Muscle layer of colon (tissue), 2 donors: ENCODE measurements around the gene NDE1.
A peak's percentile ranks its signal among the peaks of the same experiment; 100 is the strongest.
"Not testable (repeated sequence)": the region's sequence is repeated elsewhere in the genome, so short reads cannot be mapped to it uniquely, and the experiment has no call there.

ENCODE experiments used
- H3K27ac ChIP-seq: one replicate; pipeline ENCODE4 v1.7.0; 2013; ENCODE audit warnings: low read depth, mild to moderate bottlenecking, low read length, moderate library complexity
- H3K27me3 ChIP-seq, 2 donors: one replicate each; pipeline ENCODE4 v1.7.0; 2013; ENCODE audit warnings: low read length in 2 of 2, mild to moderate bottlenecking in 2 of 2; ENCODE audit not compliant: insufficient read depth in 2 of 2, control insufficient read depth in 1 of 2
- H3K36me3 ChIP-seq: one replicate; pipeline ENCODE4 v1.7.0; 2013; ENCODE audit warnings: mild to moderate bottlenecking, low read length; ENCODE audit not compliant: insufficient read depth
- H3K4me1 ChIP-seq: one replicate; pipeline ENCODE4 v1.7.0; 2013; ENCODE audit warnings: mild to moderate bottlenecking, low read length; ENCODE audit not compliant: insufficient read depth
- H3K4me3 ChIP-seq, 2 donors: one replicate each; pipeline ENCODE4 v1.7.0; 2013; ENCODE audit warnings: low read length in 2 of 2, low read depth in 1 of 2, mild to moderate bottlenecking in 1 of 2, moderate library complexity in 1 of 2
- H3K9ac ChIP-seq: one replicate; pipeline ENCODE4 v1.7.0; 2013; ENCODE audit warnings: low read length
- H3K9me3 ChIP-seq: one replicate; pipeline ENCODE4 v1.7.0; 2013; ENCODE audit warnings: mild to moderate bottlenecking, low read length
- donor health status: abdominal sarcoma.
- donor health status: Adenocarcinoma of cecum.

NDE1 gene

GRCh38 chr16:15644962-15645465, 5.0 kb upstream of the NDE1 start:
- H3K9me3 ChIP-seq, H3K27me3 ChIP-seq, H3K4me3 ChIP-seq, H3K36me3 ChIP-seq, H3K9ac ChIP-seq, H3K27ac ChIP-seq: not testable (repeated sequence)
- H3K4me1 ChIP-seq, result peaks cover 33% of the 10 kb centered on the region

GRCh38 chr16:15646557-15647293, 3.3 kb upstream of the NDE1 start:
- H3K36me3 ChIP-seq, H3K4me3 ChIP-seq, H3K27ac ChIP-seq, H3K9me3 ChIP-seq, H3K27me3 ChIP-seq, H3K9ac ChIP-seq: not testable (repeated sequence)
- H3K4me1 ChIP-seq, result peaks cover 24% of the 10 kb centered on the region

GRCh38 chr16:15647294-15648014, 2.6 kb upstream of the NDE1 start:
- H3K27me3 ChIP-seq, result no peaks in the 10 kb centered on the region
- no peaks in the 10 kb centered on the region for H3K36me3 ChIP-seq
- no peaks in the 10 kb centered on the region for H3K9me3 ChIP-seq
- no peak overlapping the region for H3K27ac ChIP-seq
- peaks cover 21% of the 10 kb centered on the region for H3K4me1 ChIP-seq
- no peak overlapping the region for H3K4me3 ChIP-seq
- H3K9ac ChIP-seq, result no peak overlapping the region

GRCh38 chr16:15648135-15648730, 1.8 kb upstream of the NDE1 start:
- no peaks in the 10 kb centered on the region for H3K9me3 ChIP-seq
- H3K36me3 ChIP-seq, result no peaks in the 10 kb centered on the region
- no peak overlapping the region for H3K4me3 ChIP-seq
- H3K27me3 ChIP-seq, result no peaks in the 10 kb centered on the region
- peaks cover 28% of the 10 kb centered on the region for H3K4me1 ChIP-seq
- no peak overlapping the region for H3K9ac ChIP-seq
- H3K27ac ChIP-seq, result no peak overlapping the region

- Histone ChIP-seq H3K4me1 (peaks cover 30% of the 10 kb centered on the region), H3K4me3 (peak overlapping the region in 1 of 2 donors; percentile 58), H3K27ac (peak overlapping the region; percentile 95), H3K9ac (peak overlapping the region; percentile 27)
- H3K9me3 ChIP-seq, H3K36me3 ChIP-seq, H3K27me3 ChIP-seq: not testable (repeated sequence)
Measured at GRCh38 chr16:15649311-15649710, 734 bp upstream of the NDE1 start.

GRCh38 chr16:15649727-15650018, 372 bp upstream of the NDE1 start:
- Histone ChIP-seq H3K4me1 (peaks cover 30% of the 10 kb centered on the region), H3K27me3 (no peaks in the 10 kb centered on the region), H3K4me3 (peak overlapping the region in 1 of 2 donors; percentile 58), H3K9me3 (no peaks in the 10 kb centered on the region), H3K9ac (peak overlapping the region; percentile 27), H3K36me3 (no peaks in the 10 kb centered on the region), H3K27ac (peak overlapping the region; percentile 95)

GRCh38 chr16:15650698-15651171, 690 bp downstream of the NDE1 start:
- H3K36me3 ChIP-seq, result no peaks in the 10 kb centered on the region
- peak overlapping the region; percentile 81 to 94 for H3K4me3 ChIP-seq
- peaks cover 30% of the 10 kb centered on the region for H3K4me1 ChIP-seq
- no peaks in the 10 kb centered on the region for H3K9me3 ChIP-seq
- peak overlapping the region; percentile 95 for H3K27ac ChIP-seq
- no peaks in the 10 kb centered on the region for H3K27me3 ChIP-seq
- H3K9ac ChIP-seq, result peak overlapping the region; percentile 74

- Histone ChIP-seq H3K9ac (no peak overlapping the region), H3K4me3 (no peak overlapping the region), H3K36me3 (no peaks in the 10 kb centered on the region)
Measured at GRCh38 chr16:15652293-15653001, 2.4 kb downstream of the NDE1 start.

GRCh38 chr16:15653227-15653626, 3.2 kb downstream of the NDE1 start:
- no peaks in the 10 kb centered on the region for H3K27me3 ChIP-seq
- H3K27ac ChIP-seq, result peak overlapping the region; percentile 47
- peaks cover 30% of the 10 kb centered on the region for H3K4me1 ChIP-seq
- H3K36me3 ChIP-seq, result no peaks in the 10 kb centered on the region
- H3K9ac ChIP-seq, result no peak overlapping the region
- no peaks in the 10 kb centered on the region for H3K9me3 ChIP-seq
- peak overlapping the region in 1 of 2 donors; percentile 3 for H3K4me3 ChIP-seq

More at GRCh38 chr16:15652293-15653001, 2.4 kb downstream of the NDE1 start:
- no peaks in the 10 kb centered on the region for H3K9me3 ChIP-seq
- H3K4me1 ChIP-seq, result peaks cover 30% of the 10 kb centered on the region
- H3K27ac ChIP-seq, result peak overlapping the region; percentile 47
- H3K27me3 ChIP-seq, result no peaks in the 10 kb centered on the region

- no peak overlapping the region for H3K9ac ChIP-seq
- no peaks in the 10 kb centered on the region for H3K9me3 ChIP-seq
- peaks cover 26% of the 10 kb centered on the region for H3K4me1 ChIP-seq
- H3K36me3 ChIP-seq, result no peaks in the 10 kb centered on the region
- H3K4me3 ChIP-seq, result no peak overlapping the region
- H3K27me3 ChIP-seq, result no peaks in the 10 kb centered on the region
- no peak overlapping the region for H3K27ac ChIP-seq
Measured at GRCh38 chr16:15654591-15654990, 4.5 kb downstream of the NDE1 start.

GRCh38 chr16:15655561-15655960, 5.5 kb downstream of the NDE1 start:
- not testable (repeated sequence) for H3K9me3 ChIP-seq, H3K4me3 ChIP-seq, H3K36me3 ChIP-seq, H3K9ac ChIP-seq, H3K27ac ChIP-seq, H3K27me3 ChIP-seq
- peaks cover 25% of the 10 kb centered on the region for H3K4me1 ChIP-seq
